Measurements from ENCODE around the gene TXNRD1.
"Not testable (repeated sequence)": the region's sequence is repeated elsewhere in the genome, so short reads cannot be mapped to it uniquely, and the experiment has no call there.

Gene TXNRD1

DNA sequence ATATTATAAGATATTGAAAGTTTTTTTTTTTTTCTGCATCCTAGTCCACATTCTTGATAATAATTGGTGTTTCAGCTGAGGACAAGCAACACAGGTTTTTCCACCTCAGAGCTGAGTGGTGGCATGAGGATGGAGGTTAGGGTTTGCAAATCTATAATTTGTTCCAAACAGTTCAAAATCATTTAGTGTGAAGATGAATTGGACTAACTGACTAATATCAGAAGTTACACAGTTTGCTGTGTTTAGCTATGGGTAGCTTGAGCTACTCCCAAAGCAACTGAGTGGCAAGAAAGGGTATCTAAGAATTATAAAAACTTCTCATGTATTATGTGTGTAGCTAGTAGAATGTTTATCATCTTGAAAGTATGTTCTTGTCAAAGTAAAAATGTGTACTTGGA, 105.0 kb downstream of the TXNRD1 start:
- TF ChIP-seq, protein P1, sequence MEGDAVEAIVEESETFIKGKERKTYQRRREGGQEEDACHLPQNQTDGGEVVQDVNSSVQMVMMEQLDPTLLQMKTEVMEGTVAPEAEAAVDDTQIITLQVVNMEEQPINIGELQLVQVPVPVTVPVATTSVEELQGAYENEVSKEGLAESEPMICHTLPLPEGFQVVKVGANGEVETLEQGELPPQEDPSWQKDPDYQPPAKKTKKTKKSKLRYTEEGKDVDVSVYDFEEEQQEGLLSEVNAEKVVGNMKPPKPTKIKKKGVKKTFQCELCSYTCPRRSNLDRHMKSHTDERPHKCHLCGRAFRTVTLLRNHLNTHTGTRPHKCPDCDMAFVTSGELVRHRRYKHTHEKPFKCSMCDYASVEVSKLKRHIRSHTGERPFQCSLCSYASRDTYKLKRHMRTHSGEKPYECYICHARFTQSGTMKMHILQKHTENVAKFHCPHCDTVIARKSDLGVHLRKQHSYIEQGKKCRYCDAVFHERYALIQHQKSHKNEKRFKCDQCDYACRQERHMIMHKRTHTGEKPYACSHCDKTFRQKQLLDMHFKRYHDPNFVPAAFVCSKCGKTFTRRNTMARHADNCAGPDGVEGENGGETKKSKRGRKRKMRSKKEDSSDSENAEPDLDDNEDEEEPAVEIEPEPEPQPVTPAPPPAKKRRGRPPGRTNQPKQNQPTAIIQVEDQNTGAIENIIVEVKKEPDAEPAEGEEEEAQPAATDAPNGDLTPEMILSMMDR (conservative IDR thresholded peaks at IDR 0.05; ENCODE audit: control insufficient read depth, insufficient read depth, low read depth, low read length), result no peak
- no peak overlapping the region for H3K4me3 ChIP-seq (ENCODE audit: control insufficient read depth, low read depth, low read length)
- no peak for DNase-seq (ENCODE audit: low read depth)

DNA sequence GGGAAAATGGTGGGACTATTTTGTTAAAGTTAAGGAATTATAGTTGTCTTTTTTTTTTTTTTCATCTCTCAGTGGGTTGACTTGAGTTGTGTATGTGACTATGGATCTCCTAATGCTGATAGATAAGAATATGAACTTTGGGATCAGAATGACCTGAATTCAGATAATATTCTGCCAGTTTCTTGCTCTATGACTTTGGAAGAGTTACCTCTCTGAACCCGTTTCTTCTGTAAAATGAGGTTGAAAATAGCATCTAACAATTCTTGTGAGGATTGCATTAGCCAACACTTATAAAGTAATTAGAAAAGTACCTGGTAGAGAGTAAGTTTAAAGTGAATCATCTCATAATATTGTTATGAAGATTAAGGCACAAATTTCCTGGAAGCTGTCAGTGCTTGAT, 106.4 kb downstream of the TXNRD1 start:
- no peak for DNase-seq (ENCODE audit: low read depth)
- TF ChIP-seq, protein P1 (conservative IDR thresholded peaks at IDR 0.05; ENCODE audit: control insufficient read depth, insufficient read depth, low read depth, low read length), result no peak
- H3K4me3 ChIP-seq (ENCODE audit: control insufficient read depth, low read depth, low read length), result no peak overlapping the region

DNA sequence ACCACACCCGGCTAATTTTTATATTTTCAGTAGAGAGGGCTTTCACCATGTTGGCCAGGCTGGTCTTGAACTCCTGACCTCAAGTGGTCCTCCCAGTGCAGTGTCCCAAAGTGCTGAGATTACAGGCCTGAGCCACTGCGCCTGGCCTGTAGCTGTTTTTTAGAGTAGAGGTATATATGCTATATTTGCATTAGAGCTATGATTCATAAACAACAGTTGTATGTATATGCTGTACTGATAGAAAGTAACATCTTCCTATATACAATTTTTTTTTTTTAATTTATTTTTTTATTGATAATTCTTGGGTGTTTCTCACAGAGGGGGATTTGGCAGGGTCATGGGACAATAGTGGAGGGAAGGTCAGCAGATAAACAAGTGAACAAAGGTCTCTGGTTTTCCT, 107.0 kb downstream of the TXNRD1 start:
- H3K4me3 ChIP-seq (ENCODE audit: control insufficient read depth, low read depth, low read length); DNase-seq (ENCODE audit: low read depth): not testable (repeated sequence)

DNA sequence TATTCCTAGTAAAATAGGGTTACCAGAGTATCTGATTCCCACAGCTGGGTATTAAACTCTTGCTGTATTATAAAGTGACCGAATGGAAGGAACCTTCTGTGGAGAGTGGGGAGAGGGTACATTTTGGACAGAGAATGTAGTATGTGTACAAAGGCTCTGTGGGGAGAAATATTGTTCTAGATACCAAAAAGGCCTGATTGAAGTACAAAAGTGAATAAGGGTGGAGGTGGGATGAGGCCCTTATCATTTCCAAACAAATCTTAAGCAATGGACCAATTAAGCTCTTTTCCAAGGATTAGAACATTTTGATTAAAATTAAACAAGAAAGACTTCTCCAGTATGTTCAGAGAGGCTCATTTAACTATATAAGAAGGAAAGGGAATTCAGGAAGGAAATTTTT, 108.3 kb downstream of the TXNRD1 start:
- H3K4me3 ChIP-seq (ENCODE audit: control insufficient read depth, low read depth, low read length), result no peak overlapping the region
- TF ChIP-seq, protein P1 (conservative IDR thresholded peaks at IDR 0.05; ENCODE audit: control insufficient read depth, insufficient read depth, low read depth, low read length), result no peak

DNA sequence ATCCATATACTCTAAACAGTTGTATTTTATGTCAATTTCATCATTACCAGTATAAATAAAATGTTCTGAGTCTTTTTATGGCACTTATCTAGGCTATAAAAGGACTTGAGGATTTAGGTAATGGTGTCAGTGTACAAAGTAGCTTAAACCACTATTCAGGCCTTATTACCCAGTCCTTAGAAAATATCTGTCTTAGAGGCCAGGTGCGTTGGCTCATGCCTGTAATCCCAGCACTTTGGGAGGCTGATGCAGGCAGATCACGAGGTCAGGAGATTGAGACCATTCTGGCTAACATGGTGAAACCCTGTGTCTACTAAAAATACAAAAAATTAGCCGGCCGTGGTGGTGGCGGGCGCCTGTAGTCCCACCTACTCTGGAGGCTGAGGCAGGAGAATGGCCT, 112.7 kb downstream of the TXNRD1 start:
- DNase-seq (ENCODE audit: low read depth); H3K4me3 ChIP-seq (ENCODE audit: control insufficient read depth, low read depth, low read length): not testable (repeated sequence)

More for the DNA sequence above, 108.3 kb downstream of the TXNRD1 start:
- no peak for DNase-seq (ENCODE audit: low read depth)

DNA sequence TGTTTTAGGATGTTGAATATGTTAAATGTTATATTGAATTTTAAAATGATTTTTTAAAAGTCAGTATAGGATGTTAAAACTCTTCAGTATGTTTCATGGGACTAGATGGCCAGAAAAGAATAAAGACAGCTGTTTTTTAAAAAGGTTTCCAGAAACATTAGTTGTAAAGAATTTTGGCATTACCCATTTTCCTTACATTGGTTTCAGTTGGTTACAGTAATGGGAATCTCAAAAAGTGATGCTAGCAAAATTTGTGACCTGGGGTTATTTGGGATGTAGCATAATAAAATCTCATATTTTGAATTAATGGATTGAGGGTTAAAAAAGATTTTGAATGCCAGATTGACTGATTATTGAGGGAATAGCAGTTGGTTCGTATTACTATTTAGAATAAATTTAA, 113.2 kb downstream of the TXNRD1 start:
- H3K4me3 ChIP-seq (ENCODE audit: control insufficient read depth, low read depth, low read length), result no peak overlapping the region
- TF ChIP-seq, protein P1 (conservative IDR thresholded peaks at IDR 0.05; ENCODE audit: control insufficient read depth, insufficient read depth, low read depth, low read length), result no peak
- no peak for DNase-seq (ENCODE audit: low read depth)

DNA sequence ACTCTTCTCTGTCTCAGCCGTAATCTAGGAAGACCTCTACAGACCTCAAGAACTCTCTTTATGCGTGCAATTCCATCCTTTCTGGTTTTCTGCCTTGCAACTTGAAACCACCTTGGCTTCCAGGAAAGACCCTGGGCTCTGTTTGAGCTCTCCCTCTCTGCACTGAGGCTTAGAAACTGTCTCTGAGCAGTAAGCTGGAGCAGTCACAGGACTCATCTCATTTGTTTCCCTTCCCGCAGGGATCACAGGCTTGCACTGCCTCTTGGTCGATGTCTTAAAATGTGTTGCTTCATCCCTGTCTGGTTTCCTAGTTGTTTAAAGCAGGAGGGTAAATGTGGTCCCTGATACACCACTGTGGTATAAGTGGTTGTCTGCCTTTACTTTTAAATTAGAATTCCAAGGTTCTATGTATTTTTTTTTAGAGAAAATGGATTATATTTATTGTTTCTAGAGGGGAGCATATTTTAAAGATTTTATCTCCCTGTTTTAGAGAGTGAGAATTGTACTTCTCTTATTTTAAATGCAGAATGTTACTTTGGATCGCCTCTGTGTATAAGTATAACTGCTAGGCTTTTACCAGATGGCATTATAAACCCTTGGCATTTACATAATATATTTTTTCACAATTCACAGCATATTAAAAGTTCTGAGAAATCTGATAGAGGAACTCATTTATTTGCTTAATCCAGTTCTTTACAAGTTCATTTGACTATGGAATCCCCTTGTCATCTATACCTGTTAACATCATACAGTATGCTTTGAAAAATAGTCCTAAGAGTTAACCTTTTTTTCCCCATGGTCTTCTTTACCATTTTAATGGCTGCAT, 114.3 kb downstream of the TXNRD1 start:
- H3K4me3 ChIP-seq (ENCODE audit: control insufficient read depth, low read depth, low read length), result no peak overlapping the region
- TF ChIP-seq, protein P1 (conservative IDR thresholded peaks at IDR 0.05; ENCODE audit: control insufficient read depth, insufficient read depth, low read depth, low read length), result no peak
- no peak for DNase-seq (ENCODE audit: low read depth)

DNA sequence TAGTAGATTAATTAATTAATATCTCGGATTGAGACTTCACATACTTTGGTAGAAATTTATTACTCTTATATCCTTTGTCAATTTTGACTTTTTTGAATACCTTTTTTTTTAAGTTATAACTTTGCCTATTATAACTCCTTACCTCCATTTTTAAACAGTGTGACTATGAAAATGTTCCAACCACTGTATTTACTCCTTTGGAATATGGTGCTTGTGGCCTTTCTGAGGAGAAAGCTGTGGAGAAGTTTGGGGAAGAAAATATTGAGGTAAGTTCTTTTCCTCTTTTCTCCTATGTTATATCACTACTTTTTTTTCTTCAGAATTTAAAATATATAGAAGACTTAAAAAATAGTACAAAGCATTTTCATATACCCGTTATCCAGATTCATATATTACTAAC, 115.8 kb downstream of the TXNRD1 start:
- TF ChIP-seq, protein P1 (conservative IDR thresholded peaks at IDR 0.05; ENCODE audit: control insufficient read depth, insufficient read depth, low read depth, low read length), result no peak
- DNase-seq (ENCODE audit: low read depth), result no peak
- no peak overlapping the region for H3K4me3 ChIP-seq (ENCODE audit: control insufficient read depth, low read depth, low read length)

DNA sequence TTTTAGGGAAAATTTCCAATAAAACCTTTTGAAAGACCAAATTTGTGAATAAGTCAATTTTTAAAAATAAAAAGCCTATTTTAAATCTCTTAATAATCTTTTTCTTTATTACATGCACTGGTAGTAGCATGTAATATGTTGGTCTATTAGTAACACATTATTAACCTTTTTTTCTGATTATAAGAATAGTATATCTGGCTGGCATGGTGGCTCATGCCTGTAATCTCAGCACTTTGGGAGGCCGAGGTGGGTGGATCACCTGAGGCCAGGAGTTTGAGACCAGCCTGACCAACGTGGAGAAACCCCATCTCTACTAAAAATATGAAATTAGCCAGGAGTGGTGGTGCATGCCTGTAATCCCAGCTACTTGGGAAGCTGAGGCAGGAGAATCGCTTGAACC, 116.7 kb downstream of the TXNRD1 start:
- not testable (repeated sequence) for DNase-seq (ENCODE audit: low read depth); H3K4me3 ChIP-seq (ENCODE audit: control insufficient read depth, low read depth, low read length)
